Measurements from ENCODE around the gene MYO19.

DNA sequence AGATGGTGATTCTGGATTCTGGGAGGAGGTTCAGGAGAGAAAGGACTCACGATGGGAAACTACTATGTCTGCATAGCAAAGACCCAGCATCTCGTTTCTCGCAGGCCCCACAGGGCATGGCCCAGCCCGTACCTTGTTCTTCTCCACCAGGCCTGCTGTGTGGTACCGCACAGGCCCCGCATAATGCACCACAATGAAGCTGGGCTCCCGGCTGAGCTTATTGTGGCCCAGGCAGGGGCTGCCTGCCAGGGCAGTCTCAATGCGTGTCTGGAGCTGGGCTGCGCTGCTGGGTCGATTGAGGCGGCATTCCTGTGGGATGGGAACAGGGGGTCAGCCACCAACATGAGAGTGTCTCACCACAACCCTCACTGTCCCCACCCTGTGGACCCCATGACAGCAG, 27.8 kb downstream of the MYO19 start:
- TF ChIP-seq CTCF (IDR thresholded peaks at IDR 0.05): no peak
- no peak for TF ChIP-seq POLR2A (IDR thresholded peaks at IDR 0.05)
